Measurements from ENCODE around the gene PTMA. TPM values are rescaled to one million over a fixed set of nuclear protein-coding genes. Genes with fewer than 3 reads are reported as not detected.

The PTMA gene
- total and polyA plus RNA-seq, 9 of the 15 experiments (the other 6 are each of a cell fraction or from before 2014, with no cell fraction given) = 429 to 2,322 (median 1,578) TPM

- no peak for TF ChIP-seq PATZ1 (CRISPR knock-in tag; IDR thresholded peaks at IDR 0.05; ENCODE audit: borderline replicate concordance)
- TF ChIP-seq, protein P1, sequence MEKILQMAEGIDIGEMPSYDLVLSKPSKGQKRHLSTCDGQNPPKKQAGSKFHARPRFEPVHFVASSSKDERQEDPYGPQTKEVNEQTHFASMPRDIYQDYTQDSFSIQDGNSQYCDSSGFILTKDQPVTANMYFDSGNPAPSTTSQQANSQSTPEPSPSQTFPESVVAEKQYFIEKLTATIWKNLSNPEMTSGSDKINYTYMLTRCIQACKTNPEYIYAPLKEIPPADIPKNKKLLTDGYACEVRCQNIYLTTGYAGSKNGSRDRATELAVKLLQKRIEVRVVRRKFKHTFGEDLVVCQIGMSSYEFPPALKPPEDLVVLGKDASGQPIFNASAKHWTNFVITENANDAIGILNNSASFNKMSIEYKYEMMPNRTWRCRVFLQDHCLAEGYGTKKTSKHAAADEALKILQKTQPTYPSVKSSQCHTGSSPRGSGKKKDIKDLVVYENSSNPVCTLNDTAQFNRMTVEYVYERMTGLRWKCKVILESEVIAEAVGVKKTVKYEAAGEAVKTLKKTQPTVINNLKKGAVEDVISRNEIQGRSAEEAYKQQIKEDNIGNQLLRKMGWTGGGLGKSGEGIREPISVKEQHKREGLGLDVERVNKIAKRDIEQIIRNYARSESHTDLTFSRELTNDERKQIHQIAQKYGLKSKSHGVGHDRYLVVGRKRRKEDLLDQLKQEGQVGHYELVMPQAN (IDR thresholded peaks at IDR 0.05; ENCODE audit: borderline replicate concordance) = no peak
- 0 out of 2 replicates have a peak, but pooled peaks have one; percentile 13 for TF ChIP-seq REST (IDR thresholded peaks at IDR 0.05; ENCODE audit: borderline replicate concordance)
- no peak for TF ChIP-seq REST (CRISPR knock-in tag; IDR thresholded peaks at IDR 0.05; ENCODE audit: low read depth)
- TF ChIP-seq MYC (IDR thresholded peaks at IDR 0.05; ENCODE audit: low read depth, low read length) = peak; percentile 64; the same call in 1 of the 2 replicates
- TF ChIP-seq MYC (CRISPR knock-in tag; IDR thresholded peaks at IDR 0.05; ENCODE audit: borderline replicate concordance, low read depth) = no peak
- TF ChIP-seq ERF (CRISPR knock-in tag; IDR thresholded peaks at IDR 0.05) = no peak
- TF ChIP-seq MAZ (CRISPR knock-in tag; conservative IDR thresholded peaks at IDR 0.05 in 1 of 2, IDR thresholded peaks at IDR 0.05 in 1 of 2) = peak; percentile 60 to 65; a peak in 2 of 4 replicates
- no peak for TF ChIP-seq PTRF (tag; IDR thresholded peaks at IDR 0.05)
- TF ChIP-seq FOXP1 (CRISPR knock-in tag; IDR thresholded peaks at IDR 0.05) = peak; percentile 92; the same call in 1 of the 2 replicates
- no peak for TF ChIP-seq HEY1 (CRISPR knock-in tag; IDR thresholded peaks at IDR 0.05; ENCODE audit: borderline replicate concordance)
- no peak for TF ChIP-seq ZKSCAN8 (CRISPR knock-in tag; IDR thresholded peaks at IDR 0.05)
- no peak for TF ChIP-seq KLF13 (tag; IDR thresholded peaks at IDR 0.05; ENCODE audit: borderline replicate concordance, low read depth)
Measured at GRCh38 chr2:231662028-231662810, 46.1 kb upstream of the PTMA start (continued).

All from K562 (cell line).